Fibroblast of skin of scalp (primary cell): Measurements from ENCODE around the gene CBLN3.

ENCODE experiments used
- DNase-seq: peaks from one replicate; pipeline ENCODE4 v3.0.0-alpha.2; 2013

Gene CBLN3

GRCh38 chr14:24379907-24380730 is 49.3 kb downstream of the CBLN3 start:
- DNase-seq, result no peak

DNA sequence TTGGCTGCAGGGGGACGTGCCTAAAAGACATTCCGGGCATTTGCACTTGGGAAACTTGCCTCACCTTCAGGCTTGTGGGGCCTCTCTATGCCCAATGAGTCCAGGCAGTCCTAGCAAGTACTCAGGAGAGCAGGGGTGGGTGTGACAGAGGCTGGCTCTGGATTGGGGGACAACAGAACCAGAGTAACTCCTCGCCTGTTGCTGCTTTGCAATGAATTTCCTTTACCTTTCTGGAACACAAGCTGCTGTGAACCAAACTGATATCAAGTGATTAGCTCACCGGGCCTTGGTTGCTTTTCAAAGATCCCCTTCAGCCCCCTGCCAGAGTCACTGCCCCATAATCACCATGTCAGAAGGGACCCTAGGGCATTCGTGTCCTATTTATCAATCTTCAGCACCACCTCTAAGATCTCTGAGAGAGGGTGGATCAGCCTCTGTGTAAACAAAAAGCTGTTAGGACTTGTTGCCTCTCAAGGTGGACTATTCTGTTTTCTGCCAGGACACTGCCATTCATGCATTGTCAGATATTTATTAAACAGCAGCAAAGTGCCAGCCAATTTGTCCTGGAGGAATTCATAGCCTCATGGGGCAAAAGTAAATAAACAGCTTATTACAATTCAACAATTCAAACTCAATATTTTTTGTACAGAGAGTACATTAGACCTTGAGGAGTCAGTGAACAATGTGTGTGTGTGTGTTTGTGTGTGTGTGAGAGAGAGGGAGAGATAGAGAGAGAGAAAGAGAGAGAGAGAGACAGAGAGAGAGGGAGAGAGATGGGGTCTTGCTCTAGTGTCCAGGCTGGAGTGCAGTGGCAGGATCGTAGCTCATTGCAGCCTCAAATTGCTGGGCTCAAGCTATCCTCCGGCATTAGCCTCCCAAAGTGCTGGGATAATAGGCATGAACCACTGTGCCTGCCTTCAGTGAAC is 50.2 kb downstream of the CBLN3 start:
- DNase-seq, result no peak

- no peak for DNase-seq
Measured at GRCh38 chr14:24378327-24378726, 51.1 kb downstream of the CBLN3 start.

GRCh38 chr14:24377657-24378056 is 51.8 kb downstream of the CBLN3 start:
- DNase-seq, result no peak

DNA sequence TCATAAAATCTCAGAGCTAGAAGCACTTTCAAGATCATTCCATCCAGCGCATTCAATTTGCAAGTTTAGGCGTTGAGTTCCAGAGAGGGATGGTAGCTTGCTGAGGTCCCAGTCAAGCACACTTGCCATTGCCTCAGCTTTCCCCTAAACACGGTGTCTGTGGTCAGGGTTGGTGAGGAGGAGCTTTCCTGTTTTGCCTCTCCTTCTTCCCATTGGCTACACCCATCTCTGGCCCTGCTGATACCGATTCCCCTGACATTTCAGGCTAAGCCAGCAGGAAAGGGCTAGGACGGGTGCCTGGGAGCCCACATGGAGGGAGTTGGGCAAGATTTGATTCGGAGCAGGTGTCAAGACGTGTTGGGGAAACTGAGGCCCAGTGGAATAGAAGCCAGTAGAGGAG is 52.3 kb downstream of the CBLN3 start:
- no peak for DNase-seq
